Spleen (tissue), 11 donors: ENCODE results near the gene ELOVL3. TPM values are rescaled to one million over a fixed set of nuclear protein-coding genes. Genes with fewer than 3 reads are reported as not detected.

Source experiments
- DNase-seq: peaks from one replicate; pipeline ENCODE4 v3.0.0-alpha.2; 2020
- H3K27ac ChIP-seq, 8 donors: fragments of 200-600 bp; sonication (generic) in 7 of 8; 1 replicate in 4 of 8; 2 replicates in 4 of 8; pipeline versions ENCODE4 v1.5.0 to v1.8.0; 2016 to 2021; ENCODE audit warnings: inconsistent platforms in 4 of 8, mild to moderate bottlenecking in 4 of 8, moderate library complexity in 1 of 8
- H3K27me3 ChIP-seq, 7 donors: fragments of 200-600 bp; sonication (generic) in 6 of 7; replicated peaks in 1 of 7; 1 replicate in 4 of 7; 2 replicates in 3 of 7; pipeline versions ENCODE4 v1.5.0 to v1.8.0; 2016 to 2021; ENCODE audit warnings: inconsistent platforms in 3 of 7, mild to moderate bottlenecking in 1 of 7
- H3K36me3 ChIP-seq, 6 donors: fragments of 200-600 bp; sonication (generic) in 5 of 6; 1 replicate in 4 of 6; 2 replicates in 2 of 6; pipeline versions ENCODE4 v1.5.0 to v1.8.0; 2016 to 2021; ENCODE audit warnings: inconsistent platforms in 2 of 6
- H3K4me1 ChIP-seq, 6 donors: fragments of 200-600 bp; sonication (generic) in 5 of 6; 1 replicate in 3 of 6; 2 replicates in 3 of 6; pipeline versions ENCODE4 v1.5.0 to v1.8.0; 2016 to 2021; ENCODE audit warnings: inconsistent platforms in 3 of 6
- H3K4me3 ChIP-seq, 8 donors: fragments of 200-600 bp; sonication (generic) in 7 of 8; 1 replicate in 4 of 8; 2 replicates in 4 of 8; pipeline versions ENCODE4 v1.5.0 to v1.8.0; 2016 to 2021; ENCODE audit warnings: inconsistent platforms in 4 of 8, mild to moderate bottlenecking in 4 of 8, moderate library complexity in 2 of 8
- H3K9me3 ChIP-seq, 8 donors: fragments of 200-600 bp; sonication (generic) in 7 of 8; 1 replicate in 4 of 8; 2 replicates in 4 of 8; pipeline versions ENCODE4 v1.5.0 to v1.8.0; 2016 to 2021; ENCODE audit warnings: inconsistent platforms in 4 of 8
- CTCF ChIP-seq, 11 experiments: fragments of 200-600 bp in 7 of 11; fragments of 450-650 bp in 4 of 11; sonication (generic) in 4 of 11; IDR thresholded peaks in 8 of 11; conservative IDR thresholded peaks in 3 of 11; 1 replicate in 7 of 11; 2 replicates in 4 of 11; pipeline versions ENCODE4 v1.4.0 to v1.8.0; 2016 to 2021; ENCODE audit warnings: antibody characterized with exemption in 11 of 11, inconsistent platforms in 4 of 11, mild to moderate bottlenecking in 1 of 11
- POLR2A ChIP-seq, 3 donors: fragments of 450-650 bp; IDR thresholded peaks; one replicate each; pipeline ENCODE4 v1.5.1; 2017; ENCODE audit warnings: antibody characterized with exemption in 3 of 3, mild to moderate bottlenecking in 1 of 3
- POLR2AphosphoS5 ChIP-seq, 3 donors: sonication (generic); formaldehyde crosslinking; IDR thresholded peaks; one replicate each; pipeline ENCODE4 v1.5.1; 2017; ENCODE audit warnings: antibody characterized with exemption in 3 of 3
- WGBS, 5 donors: extraction: QIAGEN DNeasy Blood & Tissue Kit in 3 of 5; methylation state at CpG; one replicate each; pipeline versions ENCODE4 v1.1.5 to v1.1.7; 2013 to 2018; 5-methylcytosine and 5-hydroxymethylcytosine counted together
- intact Hi-C: fragments of 100-400 bp; cut with DNase I; formaldehyde crosslinking; loops from one replicate; pipeline ENCODE4 v1.15.0; 2023; ENCODE audit warnings: low total_unique reads
- polyA plus RNA-seq, 3 donors: library from polyadenylated mRNA; stranded (reverse); fragments of 200-250 nt; gene quantifications; one replicate each; pipeline ENCODE4 v1.2.1, GENCODE V29; 2013
- total RNA-seq, 7 donors: library from RNA; depleted of rRNA in 3 of 7; stranded (reverse); fragments of >200 nt in 3 of 7; fragmentation: NEBNext Ultra II Directional in 4 of 7; extraction: Animal tissue kit (Norgen Biotek cat#: 25700) in 4 of 7; gene quantifications; one replicate each; pipeline versions ENCODE4 v1.1.0 to v1.2.1, GENCODE V29; 2016 to 2021
- donor health status: healthy with polysubstance abuse.
- donor health status: DM: no; HTN: no; CAD: no; lungs with moderate emphysema.
- donor health status: DM: no; HTN: no; CAD: no.
- donor health status: Bipolar disorder and iron deficiency.
- donor health status: healthy.
- donor health status: DM: no; HTN: no; CAD: no.
- donor health status: DM: yes; HTN: yes; CAD: no.

ELOVL3 gene
- total and polyA plus RNA-seq, 10 donors, result 0.08 to 2.0 (median 0.73) TPM; not detected in 2

GRCh38 chr10:102254426-102254825 is 28.3 kb downstream of the ELOVL3 start:
- Histone ChIP-seq H3K27me3 (no peaks in the 10 kb centered on the region), H3K36me3 (peaks cover 0 to 71% (median 5%) of the 10 kb centered on the region in 6 donors), H3K4me1 (peaks cover 0 to 65% (median 7%) of the 10 kb centered on the region in 6 donors), H3K27ac (no peak overlapping the region), H3K9me3 (no peaks in the 10 kb centered on the region), H3K4me3 (no peak overlapping the region)
- intact Hi-C loops, result no loop called here
- TF ChIP-seq CTCF (IDR thresholded peaks at IDR 0.05 in 8 of 11, conservative IDR thresholded peaks at IDR 0.05 in 3 of 11), result no peak
- TF ChIP-seq POLR2A (IDR thresholded peaks at IDR 0.05), result no peak
- TF ChIP-seq POLR2AphosphoS5 (IDR thresholded peaks at IDR 0.05), result no peak
- DNase-seq, result no peak
- 82 to 92% (median 89%) methylated on average over 1 of the region's 1 CpG for WGBS, 5 donors

GRCh38 chr10:102255404-102255803 is 29.3 kb downstream of the ELOVL3 start:
- Histone ChIP-seq H3K4me1 (peaks cover 0 to 55% (median 7%) of the 10 kb centered on the region in 6 donors), H3K27ac (no peak overlapping the region), H3K9me3 (no peaks in the 10 kb centered on the region), H3K27me3 (no peaks in the 10 kb centered on the region), H3K4me3 (no peak overlapping the region), H3K36me3 (peaks cover 0 to 72% (median 10%) of the 10 kb centered on the region in 6 donors)
- intact Hi-C loops, result no loop called here
- TF ChIP-seq CTCF (IDR thresholded peaks at IDR 0.05 in 8 of 11, conservative IDR thresholded peaks at IDR 0.05 in 3 of 11), result no peak
- TF ChIP-seq POLR2AphosphoS5 (IDR thresholded peaks at IDR 0.05), result no peak
- TF ChIP-seq POLR2A (IDR thresholded peaks at IDR 0.05), result no peak
- WGBS, 5 donors, result 95 to 99% (median 98%) methylated on average over 2 of the region's 2 CpGs
- no peak for DNase-seq

GRCh38 chr10:102261196-102261595 is 35.1 kb downstream of the ELOVL3 start:
- intact Hi-C loops, result no loop called here
- no peaks in the 10 kb centered on the region for H3K27me3 ChIP-seq
- H3K9me3 ChIP-seq, result no peaks in the 10 kb centered on the region
- H3K4me3 ChIP-seq, result no peak overlapping the region
- TF ChIP-seq POLR2A (IDR thresholded peaks at IDR 0.05) (no peak), POLR2AphosphoS5 (IDR thresholded peaks at IDR 0.05) (no peak), CTCF (IDR thresholded peaks at IDR 0.05 in 8 of 11, conservative IDR thresholded peaks at IDR 0.05 in 3 of 11) (no peak)
- peaks cover 0 to 44% (median 2%) of the 10 kb centered on the region in 6 donors for H3K4me1 ChIP-seq
- H3K27ac ChIP-seq, result no peak overlapping the region
- peaks cover 0 to 90% (median 25%) of the 10 kb centered on the region in 6 donors for H3K36me3 ChIP-seq
- no peak for DNase-seq

GRCh38 chr10:102261842-102262241 is 35.7 kb downstream of the ELOVL3 start:
- no peaks in the 10 kb centered on the region for H3K9me3 ChIP-seq
- H3K27ac ChIP-seq, result no peak overlapping the region
- intact Hi-C loops, result no loop called here
- TF ChIP-seq POLR2A (IDR thresholded peaks at IDR 0.05) (no peak), POLR2AphosphoS5 (IDR thresholded peaks at IDR 0.05) (no peak), CTCF (IDR thresholded peaks at IDR 0.05 in 8 of 11, conservative IDR thresholded peaks at IDR 0.05 in 3 of 11) (no peak)
- peaks cover 0 to 92% (median 24%) of the 10 kb centered on the region in 6 donors for H3K36me3 ChIP-seq
- H3K27me3 ChIP-seq, result no peaks in the 10 kb centered on the region
- peaks cover 0 to 45% (median 3%) of the 10 kb centered on the region in 6 donors for H3K4me1 ChIP-seq
- DNase-seq, result no peak
- no peak overlapping the region for H3K4me3 ChIP-seq
- 80 to 88% (median 86%) methylated on average over 6 of the region's 6 CpGs for WGBS, 5 donors
